GM19452 (cell line): ENCODE measurements around the gene LEFTY2.
"Not testable (repeated sequence)": the region's sequence is repeated elsewhere in the genome, so short reads cannot be mapped to it uniquely, and the experiment has no call there.

Experiments used
- ATAC-seq: cut with Tn5 transposase; IDR thresholded peaks from one replicate; pipeline ENCODE4 v1.9.1; 2021; ENCODE audit not compliant: unreplicated experiment

LEFTY2 gene

GRCh38 chr1:225931270-225932136, 9.5 kb downstream of the LEFTY2 start:
- ATAC-seq, result no peak

GRCh38 chr1:225930566-225930965, 10.5 kb downstream of the LEFTY2 start:
- no peak for ATAC-seq

GRCh38 chr1:225929462-225929861, 11.6 kb downstream of the LEFTY2 start:
- ATAC-seq, result not testable (repeated sequence)

- ATAC-seq, result no peak
Observed at GRCh38 chr1:225928186-225929175, 12.5 kb downstream of the LEFTY2 start.

GRCh38 chr1:225926551-225927113, 14.4 kb downstream of the LEFTY2 start:
- no peak for ATAC-seq

GRCh38 chr1:225923692-225924555, 17.1 kb downstream of the LEFTY2 start, which contains the start of gene PYCR2:
TSS of gene PYCR2 (minus strand) at chr1:225924250. CDS start at chr1:225924110, 140 bp downstream.
- peak; percentile 97 for ATAC-seq

- ATAC-seq, result no peak
Observed at GRCh38 chr1:225923381-225923691, 17.7 kb downstream of the LEFTY2 start.

- ATAC-seq, result no peak
Observed at GRCh38 chr1:225921734-225922709, 19.0 kb downstream of the LEFTY2 start.

- no peak for ATAC-seq
Observed at GRCh38 chr1:225919906-225920305, 21.1 kb downstream of the LEFTY2 start.

- ATAC-seq, result no peak
Observed at GRCh38 chr1:225918280-225918679, 22.7 kb downstream of the LEFTY2 start.

- no peak for ATAC-seq
Observed at GRCh38 chr1:225917536-225917935, 23.5 kb downstream of the LEFTY2 start.

- no peak for ATAC-seq
Observed at GRCh38 chr1:225917101-225917500, 23.9 kb downstream of the LEFTY2 start.

- no peak for ATAC-seq
Observed at GRCh38 chr1:225915538-225915991, 25.5 kb downstream of the LEFTY2 start.

- ATAC-seq, result no peak
Observed at GRCh38 chr1:225914947-225915346, 26.1 kb downstream of the LEFTY2 start.

GRCh38 chr1:225914391-225914790, 26.6 kb downstream of the LEFTY2 start:
- ATAC-seq, result no peak

- ATAC-seq, result peak; percentile 89
Observed at GRCh38 chr1:225911191-225912130, 29.6 kb downstream of the LEFTY2 start.

- no peak for ATAC-seq
Observed at GRCh38 chr1:225909477-225909876, 31.5 kb downstream of the LEFTY2 start.

- no peak for ATAC-seq
Observed at GRCh38 chr1:225908773-225909172, 32.2 kb downstream of the LEFTY2 start.
